HG02588 (cell line): ENCODE measurements around the gene SMOC1.

Experiments used
- ATAC-seq: cut with Tn5 transposase; IDR thresholded peaks from one replicate; pipeline ENCODE4 v1.9.1; 2021; ENCODE audit warnings: mild to moderate bottlenecking, moderate library complexity; ENCODE audit not compliant: unreplicated experiment

SMOC1 gene

DNA sequence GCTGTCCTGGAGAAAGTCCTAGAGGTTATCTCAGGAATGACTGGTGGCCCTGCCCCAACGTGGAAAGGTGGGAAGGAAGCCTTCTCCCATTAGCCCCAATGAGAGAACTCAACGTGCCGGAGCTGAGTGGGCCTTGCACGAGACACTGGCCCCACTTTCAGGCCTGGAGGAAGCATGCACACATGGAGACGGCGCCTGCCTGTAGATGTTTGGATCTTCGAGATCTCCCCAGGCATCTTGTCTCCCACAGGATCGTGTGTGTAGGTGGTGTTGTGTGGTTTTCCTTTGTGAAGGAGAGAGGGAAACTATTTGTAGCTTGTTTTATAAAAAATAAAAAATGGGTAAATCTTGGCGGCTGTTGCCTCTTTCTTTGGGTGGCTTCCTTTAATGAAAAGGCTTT is 152.8 kb downstream of the SMOC1 start:
- no peak for ATAC-seq

DNA sequence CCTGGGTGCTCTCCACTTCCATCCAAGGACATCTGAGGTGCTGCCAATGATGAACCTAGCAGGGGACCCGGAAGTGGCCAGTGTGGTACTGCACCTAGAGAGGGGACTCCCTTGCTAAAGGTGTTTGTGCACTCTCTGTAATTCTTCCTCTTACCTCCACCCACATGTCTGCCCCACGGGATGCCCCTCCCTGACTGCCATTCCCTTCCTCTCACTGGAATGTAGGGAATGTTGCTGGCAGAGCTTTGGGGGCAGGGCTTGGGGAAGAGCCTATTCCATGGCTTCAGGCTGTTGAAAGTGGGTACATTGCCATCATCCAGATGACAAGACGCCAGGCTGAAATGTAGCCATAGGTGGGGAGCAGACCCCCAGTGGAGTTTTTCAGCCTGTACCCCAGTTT is 153.2 kb downstream of the SMOC1 start:
- ATAC-seq, result no peak

DNA sequence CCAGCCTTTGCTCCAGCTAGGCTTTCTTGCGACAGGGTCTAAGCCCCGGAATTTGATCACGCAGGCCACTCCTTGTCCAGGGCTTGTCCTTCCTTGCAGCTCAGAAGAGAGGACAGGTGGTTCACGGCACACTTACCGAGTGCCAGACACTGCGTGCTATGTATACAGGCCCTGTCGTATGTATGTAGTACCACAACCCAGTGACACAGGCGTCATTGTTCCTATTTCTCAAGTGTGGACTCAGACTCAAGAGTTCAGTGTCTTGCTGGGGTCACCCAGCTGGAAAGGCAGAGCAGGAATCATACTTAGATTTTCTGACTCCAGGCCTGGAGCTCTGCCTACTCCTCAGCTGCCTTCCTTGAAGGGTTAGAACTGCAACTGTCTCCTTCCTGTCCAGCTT is 153.9 kb downstream of the SMOC1 start:
- no peak for ATAC-seq

DNA sequence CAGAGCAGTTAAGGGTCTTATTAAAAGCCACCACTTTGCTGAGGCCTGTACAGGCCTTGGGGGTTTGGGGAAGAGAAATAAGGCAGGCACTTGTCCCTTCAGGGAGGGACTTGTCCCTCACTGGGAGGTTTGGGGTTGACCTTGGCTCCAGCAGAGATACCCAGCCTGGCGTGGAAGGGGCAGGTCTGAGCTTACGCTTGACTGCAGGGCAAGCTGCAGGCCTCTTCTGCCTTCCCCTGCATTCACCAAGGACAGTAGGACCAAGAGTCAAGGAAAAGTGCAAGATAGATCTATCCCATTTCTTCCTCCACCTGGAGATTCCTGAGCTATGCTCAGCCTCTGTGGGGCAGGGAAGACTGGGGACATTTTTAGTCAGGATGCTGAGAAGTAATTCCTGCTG is 154.3 kb downstream of the SMOC1 start:
- no peak for ATAC-seq

DNA sequence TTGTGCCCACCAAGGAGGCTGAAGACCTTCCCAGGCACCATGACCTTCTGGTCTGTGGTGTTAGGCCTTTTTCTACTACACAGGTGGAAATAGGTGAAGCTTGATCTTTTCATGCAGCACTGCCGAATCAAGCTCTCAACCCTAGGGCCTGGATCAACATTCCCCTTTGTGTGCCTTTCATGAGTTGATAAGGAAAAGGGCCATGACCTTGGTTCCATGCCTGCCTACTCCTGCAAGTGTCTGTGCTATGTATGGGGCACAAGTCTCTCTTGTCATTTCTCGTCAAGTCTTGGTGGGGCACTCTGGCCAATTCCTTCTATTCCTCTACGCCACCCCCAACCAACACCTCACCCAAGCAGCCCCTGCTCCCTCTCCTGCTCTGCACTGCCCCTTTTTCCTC is 155.0 kb downstream of the SMOC1 start:
- no peak for ATAC-seq

DNA sequence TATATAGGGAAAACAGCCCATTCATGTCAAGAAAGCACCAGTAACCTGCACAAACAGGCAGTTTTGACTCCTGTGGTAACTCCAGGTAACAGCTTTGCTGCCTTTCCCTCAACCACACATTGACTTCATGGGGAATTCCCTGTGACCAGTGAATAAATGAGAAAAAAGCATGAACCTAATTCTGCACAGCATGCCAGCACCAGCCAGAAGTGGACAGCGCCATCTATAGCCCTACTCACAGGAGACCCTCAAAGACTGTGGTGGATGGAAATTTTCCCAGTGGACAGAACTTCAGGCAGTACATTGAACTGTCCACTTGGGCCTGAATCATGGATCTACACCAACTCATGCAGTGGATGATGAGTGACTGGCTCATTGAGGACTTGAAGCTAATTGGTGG is 157.4 kb downstream of the SMOC1 start:
- ATAC-seq, result no peak

DNA sequence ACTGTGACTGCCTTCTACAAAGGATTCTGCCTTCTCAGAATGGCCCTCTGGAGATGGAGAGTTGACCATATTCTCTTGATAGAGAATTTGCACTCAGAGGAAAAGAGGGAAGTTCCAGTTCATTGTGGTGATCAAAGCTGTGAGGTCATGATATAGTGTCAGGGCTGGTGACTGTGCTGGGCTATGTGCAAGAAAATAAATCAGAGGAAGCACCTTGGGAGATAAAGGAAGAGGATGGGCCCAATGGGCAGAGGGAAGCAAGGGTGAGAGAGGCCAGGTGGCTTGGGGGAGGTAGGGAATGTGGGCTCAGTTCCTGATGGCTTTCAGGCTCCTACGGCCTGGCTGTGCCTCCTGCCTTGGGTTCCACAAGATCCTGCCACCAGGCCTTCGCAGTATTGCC is 163.8 kb downstream of the SMOC1 start:
- no peak for ATAC-seq

DNA sequence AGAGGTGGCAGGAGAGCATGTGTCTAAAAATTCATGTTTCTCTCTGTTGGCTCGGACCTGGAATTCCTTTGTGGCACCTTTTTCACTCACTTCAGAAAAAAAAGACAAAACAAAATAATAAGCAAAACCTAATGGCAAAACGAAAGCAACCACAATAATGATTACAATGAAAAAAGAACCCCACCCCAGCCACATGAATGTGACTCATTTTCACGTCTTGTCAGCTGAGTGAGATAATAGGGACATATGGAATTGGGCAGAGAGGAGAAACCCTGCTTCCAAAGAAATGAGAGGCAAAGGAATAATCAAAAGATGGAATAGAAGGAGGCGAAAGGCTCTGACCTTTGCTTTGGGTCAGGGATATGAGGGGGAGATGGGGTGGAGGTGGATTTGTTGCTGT is 166.1 kb downstream of the SMOC1 start:
- ATAC-seq, result no peak

DNA sequence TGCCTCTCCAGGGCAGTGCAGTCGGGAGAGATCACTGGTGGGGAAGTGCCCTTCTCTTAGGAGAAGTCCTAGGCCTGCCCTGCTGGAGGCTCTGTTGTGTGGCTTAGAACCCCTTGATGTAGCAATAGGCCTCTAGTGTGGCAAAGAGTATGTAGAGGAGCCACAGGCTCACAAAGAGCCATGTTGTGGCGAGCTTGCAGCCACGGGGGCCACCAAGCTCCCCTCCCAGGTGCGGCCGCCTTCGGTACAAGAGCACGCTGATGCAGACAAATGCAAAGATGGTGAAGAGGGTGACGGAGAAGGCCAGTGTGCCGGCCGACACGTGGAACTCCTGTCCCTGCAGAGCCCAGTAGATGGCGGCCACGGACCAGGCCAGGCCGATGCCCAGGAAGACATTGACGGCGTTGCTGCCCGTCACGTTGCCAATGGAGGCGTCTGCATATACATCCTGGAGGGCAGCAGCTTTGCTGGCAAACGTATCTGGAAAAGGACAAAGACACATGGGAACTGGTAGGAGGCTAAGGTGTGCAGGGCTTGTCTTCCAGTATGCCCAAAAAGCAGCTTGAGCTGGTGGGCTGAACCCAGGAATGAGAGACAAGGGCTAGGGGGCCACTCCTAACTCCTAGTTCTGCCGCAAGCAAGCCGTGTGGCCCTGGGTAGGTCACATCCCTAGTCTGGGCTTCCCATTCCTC is 166.8 kb downstream of the SMOC1 start:
- no peak for ATAC-seq

DNA sequence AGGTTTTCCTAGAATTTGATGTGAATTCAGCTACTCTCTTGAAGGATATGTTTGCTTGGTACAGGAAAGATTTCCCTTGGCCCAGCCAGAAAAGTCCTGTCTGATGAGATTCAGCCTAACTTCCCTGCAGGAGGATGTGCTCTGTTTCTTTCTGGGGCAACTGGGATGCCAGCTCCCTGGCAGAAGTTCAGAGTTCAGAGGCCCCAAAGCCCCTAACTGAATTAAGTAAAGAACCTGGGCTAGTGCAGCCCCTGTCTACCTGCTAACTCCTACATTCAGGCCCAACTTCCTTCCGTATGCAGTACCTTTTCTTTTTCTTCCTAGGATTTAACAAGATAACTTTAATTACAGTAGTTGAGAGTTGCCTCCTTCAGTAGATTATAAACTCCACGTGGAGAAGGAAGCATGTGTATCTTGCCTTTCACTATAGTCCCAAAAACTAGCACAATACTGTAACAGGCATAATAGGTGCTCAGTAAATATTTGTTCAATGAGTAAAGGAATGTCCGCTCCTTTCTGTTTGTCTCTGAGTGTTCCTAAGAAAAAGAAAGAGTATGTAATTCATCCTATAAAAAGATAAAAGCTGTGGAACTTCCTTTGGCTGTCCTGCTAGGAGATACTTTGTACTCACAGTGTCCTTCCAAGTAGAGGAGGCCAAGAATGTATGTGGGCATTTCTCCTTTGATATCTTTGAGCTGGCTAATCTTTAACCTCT is 168.5 kb downstream of the SMOC1 start:
- no peak for ATAC-seq

DNA sequence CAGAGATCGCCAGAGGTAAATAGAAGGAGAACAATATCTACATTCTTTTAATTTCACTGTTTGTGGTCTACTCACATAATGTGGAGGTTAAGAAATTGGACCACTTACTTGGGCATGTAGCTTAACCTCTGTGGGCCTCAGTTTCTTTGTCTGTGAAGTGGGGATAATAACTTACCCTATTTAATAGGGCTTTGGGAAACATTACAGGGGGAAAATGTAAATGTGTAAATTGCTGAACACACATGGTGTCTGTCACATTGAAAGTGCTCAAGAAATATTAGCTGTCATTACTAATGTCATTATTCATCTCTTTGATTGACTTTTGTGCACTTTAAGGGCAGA is 169.1 kb downstream of the SMOC1 start:
- ATAC-seq, result no peak

DNA sequence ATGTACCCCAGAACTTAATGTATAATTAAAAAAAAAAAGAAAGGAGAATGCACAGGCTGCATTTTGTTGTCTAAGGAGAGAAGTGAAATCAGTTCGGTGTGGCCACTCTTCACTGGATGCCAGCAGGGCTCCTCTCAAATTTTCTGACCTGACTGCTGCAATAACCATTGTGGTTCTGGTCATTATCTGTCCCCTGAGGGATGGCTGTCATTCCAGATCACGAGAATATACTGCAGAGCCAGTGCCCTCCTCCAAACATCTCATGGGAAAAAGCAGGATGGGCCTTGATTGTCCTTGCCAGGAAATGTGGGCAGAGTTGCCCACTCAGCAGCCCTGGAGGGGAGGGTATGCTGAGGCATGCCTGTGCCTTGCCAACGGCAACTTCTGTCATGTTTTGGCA is 170.4 kb downstream of the SMOC1 start:
- no peak for ATAC-seq

DNA sequence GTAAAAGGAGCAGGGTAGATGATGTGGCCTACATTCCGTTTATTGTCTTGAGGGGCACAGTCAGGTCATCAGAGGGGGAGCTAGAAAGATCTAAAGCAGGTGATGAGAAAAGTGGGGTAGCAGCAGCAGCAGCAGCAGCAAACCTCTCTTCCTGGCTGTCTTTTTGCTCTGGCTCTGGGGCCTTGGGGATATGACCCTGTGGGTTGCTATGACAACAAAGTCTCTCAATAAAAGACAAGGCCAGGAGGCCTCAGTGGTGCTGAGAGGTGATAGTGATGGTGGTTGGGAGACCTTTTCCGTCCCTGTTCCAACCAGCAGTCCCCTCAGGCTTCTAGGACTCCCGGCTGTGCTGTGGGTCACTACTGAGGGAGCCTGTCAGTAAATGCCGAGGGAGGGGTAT is 170.9 kb downstream of the SMOC1 start:
- ATAC-seq, result no peak

DNA sequence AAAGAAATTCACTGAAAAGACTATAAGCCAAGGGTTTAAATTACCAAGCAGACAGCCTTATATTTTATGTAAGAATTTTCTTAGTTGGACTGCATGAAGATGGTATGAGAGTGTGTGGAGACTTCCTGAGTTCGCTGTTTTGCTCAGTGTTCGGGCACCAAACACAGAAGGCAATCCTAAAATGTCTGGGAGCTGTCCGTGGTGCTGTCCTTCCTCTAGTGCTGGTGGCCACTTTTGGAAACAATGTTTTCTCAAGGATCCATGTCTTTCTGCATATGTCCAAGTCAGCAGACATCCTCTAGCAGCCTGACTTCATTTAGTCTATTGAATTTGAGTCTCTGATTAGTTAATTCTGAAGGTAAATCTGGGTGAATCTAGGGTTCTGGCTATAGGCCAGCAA is 173.8 kb downstream of the SMOC1 start:
- ATAC-seq, result no peak

DNA sequence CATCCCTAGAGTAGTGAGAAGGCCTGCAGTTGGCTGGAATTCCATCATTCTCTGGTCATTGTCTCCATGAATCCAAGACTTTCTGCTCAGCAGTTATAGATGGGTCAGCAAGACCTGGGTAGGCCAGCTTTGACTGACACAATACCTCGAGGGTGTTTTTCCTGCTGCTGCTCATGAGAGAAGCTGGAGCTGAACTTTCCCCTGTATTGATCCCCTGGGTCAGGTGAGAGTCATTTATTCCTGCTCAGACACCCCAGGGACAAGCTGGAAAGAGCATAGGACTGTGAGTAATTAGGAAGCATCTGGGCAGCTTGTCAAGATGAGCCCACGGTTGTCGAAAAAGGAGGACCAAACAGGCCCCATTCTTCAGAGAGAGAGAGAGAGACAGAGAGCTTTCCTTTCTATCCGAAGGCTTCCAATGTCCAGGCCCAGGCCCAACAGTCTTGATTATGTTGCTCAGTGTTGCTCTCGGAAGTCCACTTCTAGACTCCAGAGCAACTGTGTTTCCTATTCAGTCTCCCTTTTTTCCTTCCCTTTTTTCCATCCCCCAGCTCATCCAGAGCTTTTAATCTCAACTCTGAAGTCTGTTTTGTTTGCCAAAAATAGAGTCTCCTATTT is 178.4 kb downstream of the SMOC1 start:
- no peak for ATAC-seq

DNA sequence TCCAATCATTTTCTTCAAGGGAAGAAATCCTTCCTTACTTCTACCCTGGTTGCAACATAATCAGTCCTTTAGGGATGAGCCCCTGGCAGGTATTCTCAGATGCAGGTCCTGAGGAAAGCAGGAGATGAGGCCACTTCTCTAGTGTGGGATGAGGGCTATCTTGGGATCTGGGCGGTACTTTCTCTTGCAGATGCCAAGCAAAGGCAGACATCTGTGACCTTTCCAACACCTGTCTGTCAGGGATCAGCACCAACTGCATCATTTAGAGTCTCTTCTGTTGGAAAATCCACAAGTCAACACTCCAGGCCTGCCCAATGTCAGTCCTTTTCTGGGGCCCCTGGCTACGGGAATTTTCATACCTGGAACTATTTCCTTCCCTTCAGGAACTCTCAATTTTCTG is 180.3 kb downstream of the SMOC1 start:
- ATAC-seq, result no peak

DNA sequence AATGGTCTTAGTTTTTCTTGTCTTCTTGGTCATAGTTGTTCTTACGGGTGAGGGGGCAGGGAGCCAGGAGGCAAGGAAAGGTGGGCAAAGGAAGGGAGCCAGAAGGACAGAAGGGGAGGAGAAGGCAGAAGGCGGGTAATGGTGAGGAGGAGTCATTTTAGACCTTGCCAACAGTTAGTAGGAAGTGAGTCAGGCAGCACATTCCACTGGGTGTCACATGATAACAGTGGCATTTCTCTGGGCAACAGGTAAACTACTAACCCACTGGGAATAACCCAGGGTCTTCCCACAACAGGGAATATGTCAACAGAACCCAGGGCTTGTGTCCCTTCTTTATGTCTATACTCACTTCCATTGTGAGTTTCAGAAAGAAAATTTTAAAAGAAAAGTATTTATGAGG is 181.9 kb downstream of the SMOC1 start:
- ATAC-seq, result no peak

DNA sequence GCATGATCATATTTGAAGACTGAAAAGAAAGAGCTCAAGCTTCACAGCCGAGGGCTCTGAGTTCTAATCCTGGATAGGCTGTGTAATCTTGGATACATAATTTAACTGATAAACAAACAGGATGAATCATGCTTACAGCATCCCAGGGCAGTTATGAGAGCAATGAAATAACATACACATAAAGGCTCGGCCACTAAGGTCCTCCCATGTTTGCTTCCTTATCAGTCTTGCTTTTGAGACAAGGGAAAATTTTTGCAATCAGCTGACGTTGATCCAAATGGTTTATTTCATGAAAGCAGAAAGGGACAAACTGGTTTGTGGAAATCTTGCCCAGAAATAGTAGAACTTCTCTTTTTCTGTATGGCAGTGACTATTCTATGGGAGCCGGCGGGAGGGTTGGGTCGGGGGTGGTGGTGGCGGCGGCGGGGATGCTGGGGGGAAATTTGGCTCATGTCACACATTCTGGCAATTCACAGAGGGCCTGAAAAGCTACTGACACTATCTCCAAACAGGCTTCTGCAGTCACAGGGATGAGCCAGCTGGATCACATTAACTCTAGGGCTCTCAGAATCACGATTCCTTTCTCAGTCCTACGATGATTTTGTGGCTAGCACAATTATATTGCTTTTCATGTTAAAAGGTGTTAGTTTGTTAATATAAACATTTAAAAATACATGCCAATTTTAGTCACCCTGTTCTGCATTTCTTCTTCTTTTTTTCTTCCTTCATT is 185.1 kb downstream of the SMOC1 start:
- no peak for ATAC-seq

DNA sequence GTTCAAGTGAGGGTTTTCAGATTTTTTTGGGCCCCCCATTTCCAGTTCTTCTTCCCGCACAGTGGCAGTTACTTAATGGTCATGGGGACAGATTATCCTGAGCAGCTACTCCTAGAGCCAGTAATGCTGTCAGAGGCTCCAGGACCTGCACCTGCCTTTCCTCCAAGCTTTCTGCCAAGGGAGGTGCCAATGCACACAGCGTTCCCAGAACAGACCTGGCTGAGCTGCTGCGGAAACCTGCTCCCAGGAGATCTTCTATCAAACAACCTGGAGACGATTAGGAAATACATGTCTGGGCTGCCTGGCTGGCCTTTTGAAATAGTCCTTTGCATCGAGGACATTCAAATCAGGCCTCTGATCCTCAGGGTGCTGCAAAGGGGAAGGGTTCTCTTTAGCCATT is 188.6 kb downstream of the SMOC1 start:
- no peak for ATAC-seq

DNA sequence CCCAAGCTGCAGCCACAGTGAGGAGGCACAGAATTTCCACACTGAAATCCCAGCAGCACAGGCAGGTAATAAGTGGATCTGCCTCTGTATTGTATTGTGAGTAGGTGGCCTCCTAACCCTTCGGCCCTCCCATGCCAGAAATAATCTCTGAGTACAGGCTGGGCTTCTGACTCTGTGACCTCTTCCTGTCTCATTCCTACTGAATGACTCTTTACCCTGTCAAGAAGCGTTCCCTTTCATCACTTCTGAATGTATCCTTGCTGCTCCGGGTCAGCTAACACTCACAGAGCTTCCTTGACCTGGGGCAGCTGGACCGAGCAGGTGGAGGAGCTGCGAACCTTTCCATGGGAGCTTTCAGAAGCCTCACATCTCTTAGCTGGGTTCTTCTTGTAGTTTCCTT is 190.0 kb downstream of the SMOC1 start:
- ATAC-seq, result no peak

DNA sequence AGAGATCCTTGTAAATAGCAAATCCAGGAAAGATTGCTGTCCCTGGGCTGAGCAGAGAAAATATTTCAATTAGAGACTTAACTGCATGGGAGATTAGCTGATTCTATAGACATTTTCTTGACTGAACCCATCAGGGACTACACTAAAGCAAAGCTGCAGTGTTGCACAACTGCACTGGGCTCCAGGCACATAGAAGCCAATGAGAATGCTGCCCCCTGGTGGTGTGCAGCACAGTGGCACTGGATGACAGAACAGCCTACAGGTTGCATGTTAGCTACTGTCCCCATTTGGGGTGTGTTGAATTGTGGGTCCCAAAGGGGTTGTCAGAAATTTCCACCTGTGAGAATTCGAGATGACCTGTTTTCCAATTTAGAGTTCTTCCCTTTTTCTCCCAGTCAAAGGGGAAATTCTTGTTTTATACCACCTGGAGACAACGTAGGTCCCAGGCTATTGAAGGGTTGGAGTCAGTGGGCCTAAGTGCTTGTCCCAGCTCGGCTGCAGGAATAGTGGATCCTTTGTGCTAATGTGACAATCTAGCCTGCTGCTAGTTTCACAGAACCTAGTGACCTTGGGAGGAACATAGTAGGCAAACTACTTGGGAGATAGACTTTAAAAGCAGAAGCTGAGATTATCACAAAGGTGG is 194.8 kb downstream of the SMOC1 start:
- no peak for ATAC-seq
